ENCODE data around the gene GSTM2. TPM values are rescaled to one million over a fixed set of nuclear protein-coding genes. Genes with fewer than 3 reads are reported as not detected.

The GSTM2 gene
- total RNA-seq, 1 donor from 2014 or later = 37.3 TPM

DNA sequence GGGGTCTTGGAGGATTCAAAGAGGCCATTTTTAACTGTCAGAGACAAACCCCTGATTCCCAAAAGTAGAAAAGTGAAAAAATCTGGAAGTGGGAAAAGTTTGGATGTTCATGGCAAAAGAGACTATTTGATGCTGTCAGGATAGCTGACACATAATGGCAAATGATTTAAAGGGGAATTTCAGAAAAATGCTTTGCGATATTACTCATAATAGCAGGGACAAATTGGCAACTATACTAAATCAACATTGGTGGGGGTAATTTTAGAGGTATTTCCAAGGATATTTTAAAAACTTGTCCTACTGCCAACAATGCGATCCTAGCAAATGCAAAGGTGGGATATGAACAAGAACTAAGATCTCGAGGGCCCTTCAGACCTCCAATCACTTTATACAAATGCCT, 17.2 kb upstream of the GSTM2 start:
- Histone ChIP-seq H3K36me3 (no peaks in the 10 kb centered on the region), H3K27ac (no peak overlapping the region), H3K9me3 (no peaks in the 10 kb centered on the region), H3K4me3 (no peak overlapping the region), H3K27me3 (no peaks in the 10 kb centered on the region), H3K4me1 (peaks cover 8% of the 10 kb centered on the region)
- TF ChIP-seq, protein P1, sequence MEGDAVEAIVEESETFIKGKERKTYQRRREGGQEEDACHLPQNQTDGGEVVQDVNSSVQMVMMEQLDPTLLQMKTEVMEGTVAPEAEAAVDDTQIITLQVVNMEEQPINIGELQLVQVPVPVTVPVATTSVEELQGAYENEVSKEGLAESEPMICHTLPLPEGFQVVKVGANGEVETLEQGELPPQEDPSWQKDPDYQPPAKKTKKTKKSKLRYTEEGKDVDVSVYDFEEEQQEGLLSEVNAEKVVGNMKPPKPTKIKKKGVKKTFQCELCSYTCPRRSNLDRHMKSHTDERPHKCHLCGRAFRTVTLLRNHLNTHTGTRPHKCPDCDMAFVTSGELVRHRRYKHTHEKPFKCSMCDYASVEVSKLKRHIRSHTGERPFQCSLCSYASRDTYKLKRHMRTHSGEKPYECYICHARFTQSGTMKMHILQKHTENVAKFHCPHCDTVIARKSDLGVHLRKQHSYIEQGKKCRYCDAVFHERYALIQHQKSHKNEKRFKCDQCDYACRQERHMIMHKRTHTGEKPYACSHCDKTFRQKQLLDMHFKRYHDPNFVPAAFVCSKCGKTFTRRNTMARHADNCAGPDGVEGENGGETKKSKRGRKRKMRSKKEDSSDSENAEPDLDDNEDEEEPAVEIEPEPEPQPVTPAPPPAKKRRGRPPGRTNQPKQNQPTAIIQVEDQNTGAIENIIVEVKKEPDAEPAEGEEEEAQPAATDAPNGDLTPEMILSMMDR (IDR thresholded peaks at IDR 0.05) = no peak
- DNase-seq = no peak
- no peak for ATAC-seq
- intact Hi-C loops (cut with DNase I) = no loop called here

DNA sequence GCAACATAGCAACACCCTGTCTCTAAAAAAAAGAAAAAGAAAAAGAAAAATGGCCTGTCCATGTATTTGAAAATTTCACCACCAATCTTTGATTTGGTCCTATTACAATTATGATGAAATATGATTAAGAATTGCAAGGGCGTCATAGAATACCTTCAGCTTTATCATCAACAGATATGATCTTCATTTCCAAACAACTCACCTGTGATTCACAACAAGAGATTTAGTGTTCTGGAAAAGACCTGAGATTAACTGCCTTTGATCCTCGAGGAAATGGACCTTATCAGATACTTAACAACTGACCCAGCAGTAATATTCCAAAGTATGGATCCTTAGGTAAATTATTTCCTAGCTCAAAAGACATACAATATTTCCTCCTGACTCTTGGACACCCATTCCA, 15.5 kb upstream of the GSTM2 start:
- ATAC-seq = no peak
- Histone ChIP-seq H3K9me3 (no peaks in the 10 kb centered on the region), H3K36me3 (no peaks in the 10 kb centered on the region), H3K4me1 (peaks cover 11% of the 10 kb centered on the region), H3K27ac (no peak overlapping the region), H3K4me3 (no peak overlapping the region), H3K27me3 (no peaks in the 10 kb centered on the region)
- no peak for DNase-seq
- intact Hi-C loops (cut with DNase I) = no loop called here
- TF ChIP-seq, protein P1 (IDR thresholded peaks at IDR 0.05) = no peak

GRCh38 chr1:109653306-109653705, 14.6 kb upstream of the GSTM2 start:
- no peaks in the 10 kb centered on the region for H3K27me3 ChIP-seq
- H3K36me3 ChIP-seq = no peaks in the 10 kb centered on the region
- TF ChIP-seq, protein P1 (IDR thresholded peaks at IDR 0.05) = no peak
- no peak overlapping the region for H3K27ac ChIP-seq
- H3K4me1 ChIP-seq = peaks cover 11% of the 10 kb centered on the region
- no peak for DNase-seq
- ATAC-seq = no peak
- intact Hi-C loops (cut with DNase I) = no loop called here
- H3K9me3 ChIP-seq = no peaks in the 10 kb centered on the region
- no peak overlapping the region for H3K4me3 ChIP-seq

GRCh38 chr1:109654519-109654918, 13.3 kb upstream of the GSTM2 start:
- H3K36me3 ChIP-seq = peaks cover 3% of the 10 kb centered on the region
- ATAC-seq = no peak
- no peaks in the 10 kb centered on the region for H3K9me3 ChIP-seq
- H3K4me1 ChIP-seq = peaks cover 11% of the 10 kb centered on the region
- no peak overlapping the region for H3K4me3 ChIP-seq
- intact Hi-C loops (cut with DNase I) = no loop called here
- no peak for DNase-seq
- no peak overlapping the region for H3K27ac ChIP-seq
- TF ChIP-seq, protein P1 (IDR thresholded peaks at IDR 0.05) = no peak
- no peaks in the 10 kb centered on the region for H3K27me3 ChIP-seq

- Histone ChIP-seq H3K4me3 (peak within 1 kb of the TSS; percentile 74), H3K27me3 (no peaks in the 10 kb centered on the region), H3K27ac (peak within 1 kb of the TSS; percentile 83), H3K4me1 (peaks cover 11% of the 10 kb centered on the region), H3K9me3 (no peaks in the 10 kb centered on the region), H3K36me3 (peaks cover 7% of the 10 kb centered on the region)
- TF ChIP-seq, protein P1 (IDR thresholded peaks at IDR 0.05) = no peak
- intact Hi-C loops (cut with DNase I) = no loop called here
- DNase-seq (peak; percentile 93), ATAC-seq (peak; percentile 97)
These were observed 12.0 kb upstream of the GSTM2 start, which contains the start of gene GSTM4 for GRCh38 chr1:109655615-109656519. Gene GSTM4, plus strand, starts transcription at chr1:109656099. Its CDS starts 291 bp downstream, at chr1:109656390.

All from upper lobe of right lung (tissue), 1 donor.